HCT116 (cell line): Measurements from ENCODE around the gene YWHAB. TPM values are rescaled to one million over a fixed set of nuclear protein-coding genes. Genes with fewer than 3 reads are reported as not detected.

Experiments
- ATAC-seq: fragments of 200-7000 bp; cut with Tn5 transposase; 2 replicates; pipeline ENCODE4 v1.9.1; 2020; ENCODE audit warnings: mild to moderate bottlenecking, moderate library complexity
- BruUV-seq: library from RNA; stranded (reverse); fragments of 400-500 nt; replicated peaks from 2 replicates; lab custom pipeline; 2021; lab: Mats Ljungman, UMichigan
- CTCF ChIA-PET: fragments of 300-600 bp; sonication (Branson Sonifier 250); formaldehyde crosslinking; loops from one replicate; lab custom pipeline; 2021; ENCODE audit warnings: antibody characterized with exemption; lab: Charles Lee
- POLR2A ChIA-PET: fragments of 300-600, 350-600 bp; sonication (Branson Sonifier 250); formaldehyde crosslinking; loops from one replicate; lab custom pipeline; 2021; ENCODE audit warnings: antibody characterized with exemption; lab: Charles Lee
- RAD21 ChIA-PET, 2 experiments: fragments of 300-600 bp; sonication (Branson Sonifier 250); formaldehyde crosslinking; loops; one replicate each; lab custom pipeline; 2023; ENCODE audit warnings: low total read pairs in 2 of 2; ENCODE audit not compliant: uncharacterized antibody in 2 of 2, unreplicated experiment in 2 of 2, low non-redundant PET in 1 of 2; lab: Charles Lee
- DNase-seq: peaks from one replicate; pipeline ENCODE4 v3.0.0-alpha.2; 2010; ENCODE audit warnings: low read depth, low spot score
- H2AFZ ChIP-seq: fragments of 200-600 bp; shearing (Covaris generic), sonication (generic); 2 replicates; pipeline ENCODE4 v1.6.1; 2017; ENCODE audit warnings: low read depth, mixed run types, mixed read lengths, antibody characterized with exemption, low read length; ENCODE audit not compliant: poor library complexity, severe bottlenecking
- H3K27ac ChIP-seq: 2 replicates; pipeline ENCODE4 v1.5.1; 2012; ENCODE audit warnings: low read depth, low read length
- H3K27me3 ChIP-seq: fragments of 200-600 bp; sonication (generic); 2 replicates; pipeline ENCODE4 v1.6.1; 2016; ENCODE audit warnings: mixed run types, low read length, mixed read lengths; ENCODE audit not compliant: insufficient read depth
- H3K36me3 ChIP-seq, 2 experiments: fragments of 200-500 bp in 1 of 2; fragments of 200-600 bp in 1 of 2; sonication (Bioruptor generic) in 1 of 2; sonication (generic) in 1 of 2; 2 replicates each; pipeline versions ENCODE4 v1.5.1 to v1.6.1; 2014 to 2016; ENCODE audit warnings: low read length in 2 of 2, inconsistent platforms in 1 of 2, mixed read lengths in 1 of 2, mixed run types in 1 of 2; ENCODE audit not compliant: insufficient read depth in 2 of 2, control insufficient read depth in 1 of 2
- H3K4me1 ChIP-seq, 2 experiments: fragments of 200-600 bp in 1 of 2; sonication (generic) in 1 of 2; 2 replicates each; pipeline versions ENCODE4 v1.5.1 to v1.6.1; 2012 to 2017; ENCODE audit warnings: low read length in 2 of 2, inconsistent platforms in 1 of 2, mild to moderate bottlenecking in 1 of 2, mixed read lengths in 1 of 2, mixed run types in 1 of 2, moderate library complexity in 1 of 2; ENCODE audit not compliant: insufficient read depth in 2 of 2, control insufficient read depth in 1 of 2
- H3K4me2 ChIP-seq: fragments of 200-600 bp; sonication (generic); 2 replicates; pipeline ENCODE4 v1.6.1; 2017; ENCODE audit warnings: mixed run types, low read length, mixed read lengths
- H3K4me3 ChIP-seq, 2 experiments: fragments of 200-600 bp in 1 of 2; sonication (generic) in 1 of 2; replicated peaks in 1 of 2; 2 replicates each; pipeline ENCODE4 v1.5.1; 2011 to 2016; ENCODE audit warnings: low read length in 2 of 2, control low read depth in 1 of 2, low read depth in 1 of 2, mild to moderate bottlenecking in 1 of 2, mixed read lengths in 1 of 2, mixed run types in 1 of 2
- H3K79me2 ChIP-seq: fragments of 200-600 bp; sonication (generic); 2 replicates; pipeline ENCODE4 v1.6.1; 2017; ENCODE audit warnings: mild to moderate bottlenecking, mixed run types, low read length, moderate library complexity, mixed read lengths; ENCODE audit not compliant: insufficient read depth
- H3K9ac ChIP-seq: fragments of 200-600 bp; sonication (generic); 2 replicates; pipeline ENCODE4 v1.6.1; 2016; ENCODE audit warnings: low read length, mixed read lengths
- H3K9me2 ChIP-seq: fragments of 200-600 bp; sonication (generic), shearing (Covaris generic); 2 replicates; pipeline ENCODE4 v1.6.1; 2017; ENCODE audit warnings: mixed run types, mild to moderate bottlenecking, moderate library complexity; ENCODE audit not compliant: insufficient read depth
- H3K9me3 ChIP-seq, 2 experiments: fragments of 200-500 bp in 1 of 2; fragments of 200-600 bp in 1 of 2; sonication (Bioruptor generic) in 1 of 2; sonication (generic) in 1 of 2; 2 replicates each; pipeline ENCODE4 v1.6.1; 2014 to 2017; ENCODE audit warnings: low read length in 2 of 2, mixed read lengths in 2 of 2, inconsistent platforms in 1 of 2, low read depth in 1 of 2, mild to moderate bottlenecking in 1 of 2, mixed run types in 1 of 2, moderate library complexity in 1 of 2; ENCODE audit not compliant: control insufficient read depth in 1 of 2, insufficient read depth in 1 of 2
- H4K20me1 ChIP-seq: fragments of 200-600 bp; sonication (generic), shearing (Covaris generic); 2 replicates; pipeline ENCODE4 v1.6.1; 2017; ENCODE audit warnings: mixed run types, mild to moderate bottlenecking, moderate library complexity; ENCODE audit not compliant: insufficient read depth
- CEBPB ChIP-seq: IDR thresholded peaks from 2 replicates; pipeline ENCODE4 v1.6.1; 2012; ENCODE audit warnings: low read depth
- EGR1 ChIP-seq: IDR thresholded peaks from 2 replicates; pipeline ENCODE4 v1.6.1; 2012; ENCODE audit warnings: low read depth
- ELF1 ChIP-seq: IDR thresholded peaks from 2 replicates; pipeline ENCODE4 v1.6.1; 2012; ENCODE audit warnings: low read depth, borderline replicate concordance
- EZH2 ChIP-seq: fragments of 200-600 bp; sonication (generic); IDR thresholded peaks from 2 replicates; pipeline ENCODE4 v1.6.1; 2017; ENCODE audit warnings: antibody characterized with exemption, mixed run types
- EZH2phosphoT487 ChIP-seq: fragments of 200-600 bp; IDR thresholded peaks from 2 replicates; pipeline ENCODE4 v1.6.1; 2018; ENCODE audit warnings: antibody characterized with exemption, borderline replicate concordance
- RAD21 ChIP-seq: IDR thresholded peaks from 2 replicates; pipeline ENCODE4 v1.6.1; 2012; ENCODE audit warnings: low read depth, mild to moderate bottlenecking
- SIN3A ChIP-seq: IDR thresholded peaks from 2 replicates; pipeline ENCODE4 v1.6.1; 2012; ENCODE audit warnings: low read depth
- SP1 ChIP-seq: IDR thresholded peaks from 2 replicates; pipeline ENCODE4 v1.6.1; 2012; ENCODE audit warnings: low read depth
- SRF ChIP-seq: IDR thresholded peaks from 2 replicates; pipeline ENCODE4 v1.6.1; 2012; ENCODE audit warnings: low read depth
- YY1 ChIP-seq: IDR thresholded peaks from 2 replicates; pipeline ENCODE4 v1.6.1; 2011; ENCODE audit warnings: low read length, low read depth, moderate library complexity, mild to moderate bottlenecking; ENCODE audit not compliant: insufficient replicate concordance; ENCODE audit errors: extremely low read depth
- ZNF274 ChIP-seq: fragments of 200-500 bp; sonication (Bioruptor generic); IDR thresholded peaks from 2 replicates; pipeline ENCODE4 v1.6.1; 2014; ENCODE audit warnings: mild to moderate bottlenecking, low read depth, low read length, inconsistent platforms
- intact Hi-C: fragments of 100-400 bp; cut with micrococcal nuclease; formaldehyde crosslinking; loops from 2 replicates; pipeline ENCODE4 v1.10.0; 2022
- total RNA-seq: library from RNA; stranded (reverse); gene quantifications from one replicate; pipeline ENCODE4 v1.2.1, GENCODE V29; 2021; ENCODE audit not compliant: unreplicated experiment
- TF ChIP-seq, protein P1 (sequence below): IDR thresholded peaks from 2 replicates; pipeline ENCODE4 v1.6.1; 2012
- TF ChIP-seq, protein P2 (sequence below): IDR thresholded peaks from 2 replicates; pipeline ENCODE4 v1.6.1; 2012; ENCODE audit warnings: low read depth
- TF ChIP-seq, protein P3 (sequence below): IDR thresholded peaks from 2 replicates; pipeline ENCODE4 v1.6.1; 2011; ENCODE audit warnings: mild to moderate bottlenecking, low read length, moderate library complexity; ENCODE audit not compliant: insufficient replicate concordance; ENCODE audit errors: extremely low read depth
- TF ChIP-seq, protein P4 (sequence below), 3 experiments: fragments of 200-600 bp in 1 of 3; sonication (generic) in 1 of 3; IDR thresholded peaks in 2 of 3; conservative IDR thresholded peaks in 1 of 3; 2 replicates each; pipeline ENCODE4 v1.5.1; 2012 to 2017; ENCODE audit warnings: low read depth in 2 of 3, low read length in 2 of 3, antibody characterized with exemption in 1 of 3, borderline replicate concordance in 1 of 3, control low read depth in 1 of 3, mild to moderate bottlenecking in 1 of 3, mixed read lengths in 1 of 3, mixed run types in 1 of 3, moderate library complexity in 1 of 3; ENCODE audit not compliant: insufficient read depth in 1 of 3

Gene YWHAB
- total RNA-seq, 1 experiment from 2014 or later: 200 TPM

DNA sequence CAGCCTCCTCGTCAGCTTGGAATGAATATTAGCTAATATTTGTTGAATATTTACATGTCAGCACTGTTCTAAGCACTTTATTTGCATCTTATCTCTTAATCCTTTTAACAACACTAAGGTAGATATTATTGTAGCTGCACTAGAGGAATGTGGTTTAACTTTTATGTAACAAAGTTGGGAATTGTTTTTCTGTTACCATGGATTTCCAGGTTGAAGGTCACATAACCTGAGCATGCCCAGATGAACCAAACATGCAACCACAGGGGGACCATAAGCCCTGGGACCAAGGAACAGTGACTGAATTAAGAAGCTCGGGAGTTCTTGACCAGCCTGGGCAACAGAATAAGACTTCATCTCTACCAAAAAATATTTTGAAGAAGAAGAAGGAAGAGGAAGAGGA, 29.1 kb upstream of the YWHAB start:
- Histone ChIP-seq H3K4me2 (no peak overlapping the region), H4K20me1 (no peaks in the 10 kb centered on the region), H3K79me2 (no peaks in the 10 kb centered on the region), H3K9ac (no peak overlapping the region), H3K9me2 (no peaks in the 10 kb centered on the region), H3K9me3 (no peaks in the 10 kb centered on the region), H3K36me3 (no peaks in the 10 kb centered on the region), H3K27ac (no peak overlapping the region), H2AFZ (no peak overlapping the region), H3K4me3 (no peak overlapping the region), H3K27me3 (no peaks in the 10 kb centered on the region), H3K4me1 (peaks cover 0 to 1% of the 10 kb centered on the region in 2 experiments; a peak in 2 of 4 replicates)
- DNase-seq: no peak
- ChIA-PET RAD21 (no interaction called here), CTCF (interaction anchor here (1.4 kb wide), 1 partner anchor 109 kb away, joined by 6 read pairs; no protein-coding TSS in a partner anchor), POLR2A (no interaction called here)
- intact Hi-C loops: no loop called here
- BruUV-seq: no TSS peak
- no peak for TF ChIP-seq EZH2phosphoT487
- no peak for TF ChIP-seq EZH2
- no peak for TF ChIP-seq SP1
- no peak for TF ChIP-seq CEBPB
- TF ChIP-seq EGR1: no peak
- TF ChIP-seq, protein P1, sequence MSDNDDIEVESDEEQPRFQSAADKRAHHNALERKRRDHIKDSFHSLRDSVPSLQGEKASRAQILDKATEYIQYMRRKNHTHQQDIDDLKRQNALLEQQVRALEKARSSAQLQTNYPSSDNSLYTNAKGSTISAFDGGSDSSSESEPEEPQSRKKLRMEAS: no peak
- TF ChIP-seq, protein P2, sequence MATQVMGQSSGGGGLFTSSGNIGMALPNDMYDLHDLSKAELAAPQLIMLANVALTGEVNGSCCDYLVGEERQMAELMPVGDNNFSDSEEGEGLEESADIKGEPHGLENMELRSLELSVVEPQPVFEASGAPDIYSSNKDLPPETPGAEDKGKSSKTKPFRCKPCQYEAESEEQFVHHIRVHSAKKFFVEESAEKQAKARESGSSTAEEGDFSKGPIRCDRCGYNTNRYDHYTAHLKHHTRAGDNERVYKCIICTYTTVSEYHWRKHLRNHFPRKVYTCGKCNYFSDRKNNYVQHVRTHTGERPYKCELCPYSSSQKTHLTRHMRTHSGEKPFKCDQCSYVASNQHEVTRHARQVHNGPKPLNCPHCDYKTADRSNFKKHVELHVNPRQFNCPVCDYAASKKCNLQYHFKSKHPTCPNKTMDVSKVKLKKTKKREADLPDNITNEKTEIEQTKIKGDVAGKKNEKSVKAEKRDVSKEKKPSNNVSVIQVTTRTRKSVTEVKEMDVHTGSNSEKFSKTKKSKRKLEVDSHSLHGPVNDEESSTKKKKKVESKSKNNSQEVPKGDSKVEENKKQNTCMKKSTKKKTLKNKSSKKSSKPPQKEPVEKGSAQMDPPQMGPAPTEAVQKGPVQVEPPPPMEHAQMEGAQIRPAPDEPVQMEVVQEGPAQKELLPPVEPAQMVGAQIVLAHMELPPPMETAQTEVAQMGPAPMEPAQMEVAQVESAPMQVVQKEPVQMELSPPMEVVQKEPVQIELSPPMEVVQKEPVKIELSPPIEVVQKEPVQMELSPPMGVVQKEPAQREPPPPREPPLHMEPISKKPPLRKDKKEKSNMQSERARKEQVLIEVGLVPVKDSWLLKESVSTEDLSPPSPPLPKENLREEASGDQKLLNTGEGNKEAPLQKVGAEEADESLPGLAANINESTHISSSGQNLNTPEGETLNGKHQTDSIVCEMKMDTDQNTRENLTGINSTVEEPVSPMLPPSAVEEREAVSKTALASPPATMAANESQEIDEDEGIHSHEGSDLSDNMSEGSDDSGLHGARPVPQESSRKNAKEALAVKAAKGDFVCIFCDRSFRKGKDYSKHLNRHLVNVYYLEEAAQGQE: no peak
- TF ChIP-seq, protein P3, sequence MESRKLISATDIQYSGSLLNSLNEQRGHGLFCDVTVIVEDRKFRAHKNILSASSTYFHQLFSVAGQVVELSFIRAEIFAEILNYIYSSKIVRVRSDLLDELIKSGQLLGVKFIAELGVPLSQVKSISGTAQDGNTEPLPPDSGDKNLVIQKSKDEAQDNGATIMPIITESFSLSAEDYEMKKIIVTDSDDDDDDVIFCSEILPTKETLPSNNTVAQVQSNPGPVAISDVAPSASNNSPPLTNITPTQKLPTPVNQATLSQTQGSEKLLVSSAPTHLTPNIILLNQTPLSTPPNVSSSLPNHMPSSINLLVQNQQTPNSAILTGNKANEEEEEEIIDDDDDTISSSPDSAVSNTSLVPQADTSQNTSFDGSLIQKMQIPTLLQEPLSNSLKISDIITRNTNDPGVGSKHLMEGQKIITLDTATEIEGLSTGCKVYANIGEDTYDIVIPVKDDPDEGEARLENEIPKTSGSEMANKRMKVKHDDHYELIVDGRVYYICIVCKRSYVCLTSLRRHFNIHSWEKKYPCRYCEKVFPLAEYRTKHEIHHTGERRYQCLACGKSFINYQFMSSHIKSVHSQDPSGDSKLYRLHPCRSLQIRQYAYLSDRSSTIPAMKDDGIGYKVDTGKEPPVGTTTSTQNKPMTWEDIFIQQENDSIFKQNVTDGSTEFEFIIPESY: no peak
- no peak for TF ChIP-seq ELF1
- TF ChIP-seq SRF: no peak
- TF ChIP-seq YY1: no peak
- no peak for TF ChIP-seq SIN3A
- TF ChIP-seq, protein P4, sequence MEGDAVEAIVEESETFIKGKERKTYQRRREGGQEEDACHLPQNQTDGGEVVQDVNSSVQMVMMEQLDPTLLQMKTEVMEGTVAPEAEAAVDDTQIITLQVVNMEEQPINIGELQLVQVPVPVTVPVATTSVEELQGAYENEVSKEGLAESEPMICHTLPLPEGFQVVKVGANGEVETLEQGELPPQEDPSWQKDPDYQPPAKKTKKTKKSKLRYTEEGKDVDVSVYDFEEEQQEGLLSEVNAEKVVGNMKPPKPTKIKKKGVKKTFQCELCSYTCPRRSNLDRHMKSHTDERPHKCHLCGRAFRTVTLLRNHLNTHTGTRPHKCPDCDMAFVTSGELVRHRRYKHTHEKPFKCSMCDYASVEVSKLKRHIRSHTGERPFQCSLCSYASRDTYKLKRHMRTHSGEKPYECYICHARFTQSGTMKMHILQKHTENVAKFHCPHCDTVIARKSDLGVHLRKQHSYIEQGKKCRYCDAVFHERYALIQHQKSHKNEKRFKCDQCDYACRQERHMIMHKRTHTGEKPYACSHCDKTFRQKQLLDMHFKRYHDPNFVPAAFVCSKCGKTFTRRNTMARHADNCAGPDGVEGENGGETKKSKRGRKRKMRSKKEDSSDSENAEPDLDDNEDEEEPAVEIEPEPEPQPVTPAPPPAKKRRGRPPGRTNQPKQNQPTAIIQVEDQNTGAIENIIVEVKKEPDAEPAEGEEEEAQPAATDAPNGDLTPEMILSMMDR (IDR thresholded peaks at IDR 0.05 in 2 of 3, conservative IDR thresholded peaks at IDR 0.05 in 1 of 3; ENCODE audit: borderline replicate concordance in 1 of 3, insufficient read depth in 1 of 3, low read depth in 2 of 3, low read length in 2 of 3): no peak
- no peak for TF ChIP-seq RAD21
- TF ChIP-seq ZNF274: no peak
- ATAC-seq: no peak
